GM12875 (cell line): ENCODE measurements around the gene FLYWCH1.
"Not testable (repeated sequence)": the region's sequence is repeated elsewhere in the genome, so short reads cannot be mapped to it uniquely, and the experiment has no call there.

ENCODE experiments used
- H3K4me3 ChIP-seq: one replicate; pipeline ENCODE4 v1.5.1; 2011; ENCODE audit warnings: low read depth, low read length, control low read depth
- CTCF ChIP-seq: IDR thresholded peaks from 2 replicates; pipeline ENCODE4 v1.5.1; 2011; ENCODE audit warnings: low read depth, mild to moderate bottlenecking, control low read depth, inconsistent platforms, low read length, moderate library complexity, borderline replicate concordance; ENCODE audit not compliant: insufficient read depth

FLYWCH1 gene

GRCh38 chr16:2937170-2937569 is 25.4 kb downstream of the FLYWCH1 start:
- H3K4me3 ChIP-seq: no peak overlapping the region
- TF ChIP-seq CTCF: no peak

DNA sequence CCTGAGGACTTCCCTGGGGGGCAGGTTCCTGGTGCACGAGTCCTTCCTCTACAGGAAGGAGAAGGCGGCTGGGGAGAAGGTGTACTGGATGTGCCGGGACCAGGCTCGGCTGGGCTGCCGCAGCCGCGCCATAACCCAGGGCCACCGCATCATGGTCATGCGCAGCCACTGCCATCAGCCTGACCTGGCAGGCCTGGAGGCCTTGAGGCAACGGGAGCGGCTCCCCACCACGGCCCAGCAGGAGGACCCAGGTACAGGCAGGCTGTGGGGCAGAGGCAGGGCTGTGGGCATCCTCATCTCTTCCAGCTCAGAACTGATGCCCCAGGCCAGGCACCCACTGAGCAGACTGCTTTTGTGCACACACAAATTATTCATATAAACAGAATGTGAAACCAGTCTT is 26.5 kb downstream of the FLYWCH1 start:
- H3K4me3 ChIP-seq: no peak overlapping the region
- no peak for TF ChIP-seq CTCF

- no peak for TF ChIP-seq CTCF
- no peak overlapping the region for H3K4me3 ChIP-seq
Observed at GRCh38 chr16:2939968-2940367, 28.2 kb downstream of the FLYWCH1 start.

DNA sequence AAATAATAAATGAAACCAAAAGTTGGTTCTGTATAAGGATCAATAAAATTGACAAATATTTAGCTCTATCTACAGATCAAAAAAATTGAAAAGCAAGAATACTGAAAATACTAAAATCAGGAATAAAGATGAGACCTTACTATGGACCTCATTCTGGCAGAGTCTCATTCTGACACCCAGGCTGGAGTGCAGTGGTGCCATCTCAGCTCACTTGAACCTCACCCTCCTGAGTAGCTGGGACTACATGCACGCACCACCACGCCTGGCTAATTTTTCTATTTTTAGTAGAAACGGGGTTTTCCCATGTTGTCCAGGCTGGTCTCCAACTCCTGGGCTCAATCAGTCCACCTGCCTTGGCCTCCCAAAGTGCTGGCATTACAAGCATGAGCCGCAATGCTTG is 30.3 kb downstream of the FLYWCH1 start:
- no peak overlapping the region for H3K4me3 ChIP-seq

GRCh38 chr16:2943716-2944115 is 32.0 kb downstream of the FLYWCH1 start:
- not testable (repeated sequence) for H3K4me3 ChIP-seq

More for the DNA sequence above, 30.3 kb downstream of the FLYWCH1 start:
- TF ChIP-seq CTCF: no peak

DNA sequence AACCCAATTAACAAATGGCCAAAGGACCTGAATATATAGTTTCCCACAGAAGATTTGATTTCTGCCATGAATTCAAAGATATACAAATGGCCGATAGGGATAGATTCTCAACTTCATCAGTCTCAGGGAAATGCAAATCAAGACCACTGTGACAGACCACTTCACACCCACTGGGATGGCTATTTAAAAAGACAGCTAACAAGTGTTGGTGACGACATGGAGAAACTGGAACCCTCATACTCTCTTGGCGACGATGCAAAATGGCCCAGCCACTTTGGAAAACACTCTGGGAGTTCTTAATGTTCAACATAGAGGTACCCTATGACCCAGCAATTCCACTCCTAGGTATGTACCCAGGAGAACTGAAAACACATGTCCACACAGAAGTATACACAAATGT is 34.9 kb downstream of the FLYWCH1 start:
- TF ChIP-seq CTCF: no peak
- no peak overlapping the region for H3K4me3 ChIP-seq

DNA sequence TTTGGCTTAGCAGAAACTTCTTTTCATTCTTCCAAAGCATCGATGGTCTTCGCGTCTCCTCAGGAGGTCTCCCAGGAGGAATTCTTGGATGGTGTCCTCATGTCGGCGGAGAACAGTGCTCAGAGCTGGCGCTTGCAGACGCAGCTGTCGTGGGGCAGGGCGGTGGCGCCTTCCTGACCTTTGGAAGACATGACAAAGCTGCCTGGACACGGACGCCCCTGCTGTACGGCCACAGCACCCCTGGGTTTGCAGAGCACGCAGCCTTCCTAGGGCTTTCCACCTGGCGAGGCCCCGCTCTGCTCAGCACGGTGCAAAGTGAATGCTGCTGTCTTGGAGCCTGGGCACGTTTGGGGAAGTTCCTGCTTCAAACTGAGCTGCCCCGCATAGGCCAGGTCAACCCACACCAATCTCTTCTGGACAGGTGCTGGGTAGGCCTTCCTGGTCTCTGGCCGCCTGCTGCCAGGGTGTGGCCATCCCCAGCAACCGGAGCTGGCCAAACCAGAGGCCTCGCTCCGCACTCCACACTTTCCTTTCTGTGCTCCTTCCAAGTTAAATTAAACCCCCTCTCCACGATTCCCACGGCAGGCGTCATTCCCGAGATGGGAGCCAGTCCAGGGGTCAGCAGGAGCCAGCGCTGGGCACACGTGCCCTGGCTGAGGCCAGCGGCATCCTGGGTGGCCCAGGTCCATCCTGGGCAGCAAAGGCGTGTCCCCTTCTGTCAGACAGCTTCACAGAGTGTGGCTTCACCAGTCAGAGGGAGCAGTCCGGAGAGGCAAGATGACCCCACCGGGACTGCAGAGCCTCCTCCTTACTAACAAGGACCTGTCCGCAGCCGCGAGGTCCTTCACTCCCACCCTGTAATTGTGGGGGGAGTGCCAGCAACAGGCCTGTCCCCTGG is 37.3 kb downstream of the FLYWCH1 start:
- TF ChIP-seq CTCF: no peak
- H3K4me3 ChIP-seq: no peak overlapping the region
